NB4 (cell line): ENCODE results near the gene CTDSPL.

Experiments used
- DNase-seq: peaks from one replicate; pipeline ENCODE4 v3.0.0; 2010; ENCODE audit warnings: low read depth
- H3K4me3 ChIP-seq: one replicate; pipeline ENCODE4 v1.5.1; 2011; ENCODE audit warnings: mild to moderate bottlenecking, low read depth, low read length, moderate library complexity
- CTCF ChIP-seq: IDR thresholded peaks from one replicate; pipeline ENCODE4 v1.5.1; 2012; ENCODE audit warnings: low read depth, low read length
- MAX ChIP-seq: IDR thresholded peaks from 2 replicates; pipeline ENCODE4 v1.6.1; 2011; ENCODE audit warnings: low read depth, low read length
- MYC ChIP-seq: IDR thresholded peaks from 2 replicates; pipeline ENCODE4 v1.6.1; 2011; ENCODE audit warnings: low read depth, low read length
- POLR2A ChIP-seq: IDR thresholded peaks from 2 replicates; pipeline ENCODE4 v1.6.1; 2011; ENCODE audit warnings: mild to moderate bottlenecking; ENCODE audit not compliant: insufficient read length; ENCODE audit errors: extremely low read depth

Gene CTDSPL

GRCh38 chr3:37954881-37955280, 93.2 kb downstream of the CTDSPL start:
- TF ChIP-seq MYC (no peak), MAX (no peak), POLR2A (no peak)
- H3K4me3 ChIP-seq: no peak overlapping the region
- DNase-seq: no peak

GRCh38 chr3:37955918-37956707, 94.4 kb downstream of the CTDSPL start:
- no peak overlapping the region for H3K4me3 ChIP-seq
- no peak for DNase-seq
- TF ChIP-seq POLR2A (no peak), MAX (no peak), MYC (no peak), CTCF (no peak)

GRCh38 chr3:37956723-37957538, 95.3 kb downstream of the CTDSPL start:
- no peak for TF ChIP-seq POLR2A
- no peak for TF ChIP-seq MAX
- TF ChIP-seq CTCF: no peak
- TF ChIP-seq MYC: no peak
- H3K4me3 ChIP-seq: no peak overlapping the region
- no peak for DNase-seq

GRCh38 chr3:37957539-37957936, 95.9 kb downstream of the CTDSPL start:
- TF ChIP-seq CTCF (no peak), POLR2A (no peak), MAX (no peak), MYC (no peak)
- DNase-seq: no peak
- no peak overlapping the region for H3K4me3 ChIP-seq

GRCh38 chr3:37961622-37962431, 100.1 kb downstream of the CTDSPL start:
- DNase-seq: no peak
- TF ChIP-seq MAX (no peak), MYC (no peak), CTCF (no peak), POLR2A (no peak)
- H3K4me3 ChIP-seq: no peak overlapping the region

- H3K4me3 ChIP-seq: no peak overlapping the region
- TF ChIP-seq POLR2A: no peak
- TF ChIP-seq MYC: no peak
- no peak for TF ChIP-seq MAX
- TF ChIP-seq CTCF: no peak
- no peak for DNase-seq
Observed at GRCh38 chr3:37963016-37963415, 101.3 kb downstream of the CTDSPL start.
